ENCODE results near the gene AGK.
"Not testable (repeated sequence)": the region's sequence is repeated elsewhere in the genome, so short reads cannot be mapped to it uniquely, and the experiment has no call there.

AGK gene

DNA sequence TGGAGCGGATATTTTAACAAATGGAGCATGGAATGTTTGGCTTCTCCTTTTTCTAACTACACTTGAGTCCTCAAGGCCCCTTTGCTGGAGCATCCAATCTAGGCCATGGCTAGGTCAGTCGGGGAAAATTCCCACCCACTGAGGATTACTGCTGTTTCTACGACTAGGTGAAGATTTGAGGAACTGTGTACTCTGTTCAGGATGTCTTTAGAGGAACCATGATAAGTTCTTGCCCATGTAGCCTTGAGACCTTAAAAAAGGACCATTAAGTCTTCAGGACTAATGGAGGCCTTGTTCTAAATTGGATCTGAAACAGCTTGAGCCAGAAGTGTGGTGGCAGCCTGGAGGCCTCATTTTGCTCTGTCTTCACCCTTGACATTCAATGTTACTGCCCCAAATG is 6.2 kb downstream of the AGK start:
- TF ChIP-seq ARNTL (CRISPR knock-in tag; IDR thresholded peaks at IDR 0.05; ENCODE audit: borderline replicate concordance, low read depth) = no peak
- TF ChIP-seq OSR1 (CRISPR knock-in tag; IDR thresholded peaks at IDR 0.05) = no peak
- TF ChIP-seq, protein P1, sequence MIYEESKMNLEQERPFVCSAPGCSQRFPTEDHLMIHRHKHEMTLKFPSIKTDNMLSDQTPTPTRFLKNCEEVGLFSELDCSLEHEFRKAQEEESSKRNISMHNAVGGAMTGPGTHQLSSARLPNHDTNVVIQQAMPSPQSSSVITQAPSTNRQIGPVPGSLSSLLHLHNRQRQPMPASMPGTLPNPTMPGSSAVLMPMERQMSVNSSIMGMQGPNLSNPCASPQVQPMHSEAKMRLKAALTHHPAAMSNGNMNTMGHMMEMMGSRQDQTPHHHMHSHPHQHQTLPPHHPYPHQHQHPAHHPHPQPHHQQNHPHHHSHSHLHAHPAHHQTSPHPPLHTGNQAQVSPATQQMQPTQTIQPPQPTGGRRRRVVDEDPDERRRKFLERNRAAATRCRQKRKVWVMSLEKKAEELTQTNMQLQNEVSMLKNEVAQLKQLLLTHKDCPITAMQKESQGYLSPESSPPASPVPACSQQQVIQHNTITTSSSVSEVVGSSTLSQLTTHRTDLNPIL (CRISPR knock-in tag; IDR thresholded peaks at IDR 0.05; ENCODE audit: low read depth) = no peak
- no peak for TF ChIP-seq PPARA (CRISPR knock-in tag; IDR thresholded peaks at IDR 0.05; ENCODE audit: borderline replicate concordance)
- no peak for TF ChIP-seq RARB (CRISPR knock-in tag; IDR thresholded peaks at IDR 0.05)
- TF ChIP-seq CSDC2 (CRISPR knock-in tag; IDR thresholded peaks at IDR 0.05) = no peak
- no peak for TF ChIP-seq TCF4 (CRISPR knock-in tag; IDR thresholded peaks at IDR 0.05; ENCODE audit: borderline replicate concordance)
- TF ChIP-seq, protein P2, sequence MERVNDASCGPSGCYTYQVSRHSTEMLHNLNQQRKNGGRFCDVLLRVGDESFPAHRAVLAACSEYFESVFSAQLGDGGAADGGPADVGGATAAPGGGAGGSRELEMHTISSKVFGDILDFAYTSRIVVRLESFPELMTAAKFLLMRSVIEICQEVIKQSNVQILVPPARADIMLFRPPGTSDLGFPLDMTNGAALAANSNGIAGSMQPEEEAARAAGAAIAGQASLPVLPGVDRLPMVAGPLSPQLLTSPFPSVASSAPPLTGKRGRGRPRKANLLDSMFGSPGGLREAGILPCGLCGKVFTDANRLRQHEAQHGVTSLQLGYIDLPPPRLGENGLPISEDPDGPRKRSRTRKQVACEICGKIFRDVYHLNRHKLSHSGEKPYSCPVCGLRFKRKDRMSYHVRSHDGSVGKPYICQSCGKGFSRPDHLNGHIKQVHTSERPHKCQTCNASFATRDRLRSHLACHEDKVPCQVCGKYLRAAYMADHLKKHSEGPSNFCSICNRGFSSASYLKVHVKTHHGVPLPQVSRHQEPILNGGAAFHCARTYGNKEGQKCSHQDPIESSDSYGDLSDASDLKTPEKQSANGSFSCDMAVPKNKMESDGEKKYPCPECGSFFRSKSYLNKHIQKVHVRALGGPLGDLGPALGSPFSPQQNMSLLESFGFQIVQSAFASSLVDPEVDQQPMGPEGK (CRISPR knock-in tag; IDR thresholded peaks at IDR 0.05; ENCODE audit: borderline replicate concordance) = no peak
- no peak for TF ChIP-seq BACH2 (CRISPR knock-in tag; IDR thresholded peaks at IDR 0.05; ENCODE audit: borderline replicate concordance)
- no peak for TF ChIP-seq GLIS3 (CRISPR knock-in tag; IDR thresholded peaks at IDR 0.05)
- no peak for TF ChIP-seq ZNF8 (CRISPR knock-in tag; IDR thresholded peaks at IDR 0.05)
- no peak for TF ChIP-seq ZNF565 (CRISPR knock-in tag; conservative IDR thresholded peaks at IDR 0.05; ENCODE audit: low read depth)
- TF ChIP-seq, protein P3, sequence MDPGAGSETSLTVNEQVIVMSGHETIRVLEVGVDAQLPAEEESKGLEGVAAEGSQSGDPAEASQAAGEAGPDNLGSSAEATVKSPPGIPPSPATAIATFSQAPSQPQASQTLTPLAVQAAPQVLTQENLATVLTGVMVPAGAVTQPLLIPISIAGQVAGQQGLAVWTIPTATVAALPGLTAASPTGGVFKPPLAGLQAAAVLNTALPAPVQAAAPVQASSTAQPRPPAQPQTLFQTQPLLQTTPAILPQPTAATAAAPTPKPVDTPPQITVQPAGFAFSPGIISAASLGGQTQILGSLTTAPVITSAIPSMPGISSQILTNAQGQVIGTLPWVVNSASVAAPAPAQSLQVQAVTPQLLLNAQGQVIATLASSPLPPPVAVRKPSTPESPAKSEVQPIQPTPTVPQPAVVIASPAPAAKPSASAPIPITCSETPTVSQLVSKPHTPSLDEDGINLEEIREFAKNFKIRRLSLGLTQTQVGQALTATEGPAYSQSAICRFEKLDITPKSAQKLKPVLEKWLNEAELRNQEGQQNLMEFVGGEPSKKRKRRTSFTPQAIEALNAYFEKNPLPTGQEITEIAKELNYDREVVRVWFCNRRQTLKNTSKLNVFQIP (CRISPR knock-in tag; IDR thresholded peaks at IDR 0.05; ENCODE audit: borderline replicate concordance, low read depth) = no peak
- TF ChIP-seq ZFP3 (CRISPR knock-in tag; IDR thresholded peaks at IDR 0.05) = no peak
- TF ChIP-seq, protein P4, sequence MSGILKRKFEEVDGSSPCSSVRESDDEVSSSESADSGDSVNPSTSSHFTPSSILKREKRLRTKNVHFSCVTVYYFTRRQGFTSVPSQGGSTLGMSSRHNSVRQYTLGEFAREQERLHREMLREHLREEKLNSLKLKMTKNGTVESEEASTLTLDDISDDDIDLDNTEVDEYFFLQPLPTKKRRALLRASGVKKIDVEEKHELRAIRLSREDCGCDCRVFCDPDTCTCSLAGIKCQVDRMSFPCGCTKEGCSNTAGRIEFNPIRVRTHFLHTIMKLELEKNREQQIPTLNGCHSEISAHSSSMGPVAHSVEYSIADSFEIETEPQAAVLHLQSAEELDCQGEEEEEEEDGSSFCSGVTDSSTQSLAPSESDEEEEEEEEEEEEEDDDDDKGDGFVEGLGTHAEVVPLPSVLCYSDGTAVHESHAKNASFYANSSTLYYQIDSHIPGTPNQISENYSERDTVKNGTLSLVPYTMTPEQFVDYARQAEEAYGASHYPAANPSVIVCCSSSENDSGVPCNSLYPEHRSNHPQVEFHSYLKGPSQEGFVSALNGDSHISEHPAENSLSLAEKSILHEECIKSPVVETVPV (CRISPR knock-in tag; IDR thresholded peaks at IDR 0.05) = no peak
- TF ChIP-seq TOX (CRISPR knock-in tag; IDR thresholded peaks at IDR 0.05; ENCODE audit: borderline replicate concordance) = no peak
- TF ChIP-seq ZFP30 (CRISPR knock-in tag; IDR thresholded peaks at IDR 0.05) = no peak
- ATAC-seq = no peak

DNA sequence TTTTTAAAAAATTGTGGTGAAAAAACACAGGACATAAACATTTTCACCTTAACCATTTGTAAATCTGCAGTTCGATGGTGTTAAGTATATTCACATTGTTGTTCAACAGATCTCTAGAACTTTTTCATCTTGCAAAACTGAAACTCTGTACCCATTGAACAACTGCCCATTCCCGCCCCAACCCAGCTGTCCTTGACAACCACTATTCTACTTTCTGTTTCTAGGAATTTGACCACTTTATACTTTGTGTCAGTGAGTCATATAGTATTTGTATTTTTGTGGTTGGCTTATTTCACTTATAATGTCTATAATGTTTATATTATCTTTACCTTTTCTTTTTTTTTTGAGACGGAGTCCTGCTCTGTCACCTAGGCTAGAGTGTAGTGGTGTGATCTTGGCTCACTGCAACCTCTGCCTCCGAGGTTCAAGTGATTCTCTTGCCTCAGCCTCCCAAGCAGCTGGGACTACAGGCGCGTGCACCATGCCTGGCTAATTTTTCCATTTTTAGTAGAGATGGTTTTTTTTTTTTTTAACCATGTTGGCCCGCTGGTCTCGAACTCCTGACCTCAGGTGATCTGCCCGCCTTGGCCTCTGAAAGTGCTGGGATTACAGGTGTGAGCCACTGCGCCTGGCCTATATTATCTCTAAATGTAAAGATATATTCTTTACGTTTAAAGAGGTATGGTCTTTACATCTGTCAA is 6.8 kb downstream of the AGK start:
- not testable (repeated sequence) for ATAC-seq

DNA sequence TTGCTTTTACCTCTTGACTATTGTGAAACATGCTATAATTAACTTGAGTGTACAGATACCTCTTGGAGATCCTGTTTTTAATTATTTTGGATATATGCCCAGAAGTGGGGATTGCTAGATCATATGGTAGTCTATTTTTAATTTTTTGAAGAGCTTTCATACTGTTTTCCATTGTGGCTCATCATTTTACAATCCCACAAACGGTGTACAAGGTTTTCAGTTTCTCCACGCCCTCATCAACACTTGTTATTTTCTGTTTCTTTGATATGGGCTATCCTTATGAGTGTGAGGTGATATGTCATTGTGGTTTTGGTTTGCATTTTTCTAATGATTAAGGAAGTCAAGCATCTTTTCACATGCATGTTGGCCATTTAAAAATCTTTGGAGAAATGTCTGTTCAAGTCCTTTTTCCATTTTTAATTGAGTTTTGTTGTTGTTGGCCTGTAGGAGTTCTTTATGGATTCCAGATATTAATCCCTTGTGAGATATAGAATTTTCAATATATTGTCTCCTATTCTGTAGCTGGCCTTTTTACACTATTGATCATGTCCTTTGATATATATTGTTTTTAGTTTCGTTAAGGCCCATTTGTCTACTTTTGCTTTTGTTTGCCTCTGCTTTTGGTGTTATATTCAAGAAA is 7.5 kb downstream of the AGK start:
- TF ChIP-seq SNAI2 (CRISPR knock-in tag; IDR thresholded peaks at IDR 0.05) (no peak), ARNTL (CRISPR knock-in tag; IDR thresholded peaks at IDR 0.05; ENCODE audit: borderline replicate concordance, low read depth) (no peak), CSDC2 (CRISPR knock-in tag; IDR thresholded peaks at IDR 0.05) (no peak), ZNF70 (CRISPR knock-in tag; IDR thresholded peaks at IDR 0.05) (no peak), ZFP3 (CRISPR knock-in tag; IDR thresholded peaks at IDR 0.05) (peak; percentile 85), TOX (CRISPR knock-in tag; IDR thresholded peaks at IDR 0.05; ENCODE audit: borderline replicate concordance) (no peak), BACH2 (CRISPR knock-in tag; IDR thresholded peaks at IDR 0.05; ENCODE audit: borderline replicate concordance) (no peak)
- TF ChIP-seq, protein P1 (CRISPR knock-in tag; IDR thresholded peaks at IDR 0.05; ENCODE audit: low read depth) = no peak
- ATAC-seq = peak; percentile 67

DNA sequence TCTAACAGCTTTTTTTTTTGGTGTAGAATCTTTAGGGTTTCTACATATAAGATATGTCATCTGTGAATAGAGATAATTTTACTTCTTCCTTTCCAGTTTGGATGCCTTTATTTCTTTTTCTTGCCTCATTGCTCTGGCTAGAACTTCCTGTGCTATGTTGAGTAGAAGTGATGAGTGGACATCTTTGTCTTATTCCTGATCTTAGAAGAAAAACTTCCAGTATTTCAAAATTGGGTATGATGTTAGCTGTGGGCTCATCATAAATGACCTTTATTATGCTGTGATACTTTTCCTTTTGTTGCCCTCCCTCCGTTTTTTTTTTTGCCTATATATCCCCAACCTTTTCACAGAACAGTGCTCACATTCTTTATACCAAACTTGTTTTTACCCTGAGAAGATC is 8.8 kb downstream of the AGK start:
- no peak for TF ChIP-seq ZFP3 (CRISPR knock-in tag; IDR thresholded peaks at IDR 0.05)
- TF ChIP-seq ISL1 (CRISPR knock-in tag; IDR thresholded peaks at IDR 0.05) = no peak
- no peak for TF ChIP-seq TCF4 (CRISPR knock-in tag; IDR thresholded peaks at IDR 0.05; ENCODE audit: borderline replicate concordance)
- TF ChIP-seq, protein P2 (CRISPR knock-in tag; IDR thresholded peaks at IDR 0.05; ENCODE audit: borderline replicate concordance) = no peak
- no peak for TF ChIP-seq ESRRG (CRISPR knock-in tag; IDR thresholded peaks at IDR 0.05)
- TF ChIP-seq BACH2 (CRISPR knock-in tag; IDR thresholded peaks at IDR 0.05; ENCODE audit: borderline replicate concordance) = no peak
- no peak for TF ChIP-seq CSDC2 (CRISPR knock-in tag; IDR thresholded peaks at IDR 0.05)
- no peak for TF ChIP-seq GLIS3 (CRISPR knock-in tag; IDR thresholded peaks at IDR 0.05)
- TF ChIP-seq, protein P4 (CRISPR knock-in tag; IDR thresholded peaks at IDR 0.05) = no peak
- no peak for TF ChIP-seq SNAI2 (CRISPR knock-in tag; IDR thresholded peaks at IDR 0.05)
- TF ChIP-seq ZNF565 (CRISPR knock-in tag; conservative IDR thresholded peaks at IDR 0.05; ENCODE audit: low read depth) = no peak
- ATAC-seq = no peak

All from SK-N-SH treated with all-trans-retinoic acid at 6 μM for 48 hours (cell line).